Ishikawa (cell line): ENCODE data around the gene STX8.

ENCODE experiments used
- CEBPB ChIP-seq: IDR thresholded peaks from 2 replicates; pipeline ENCODE4 v1.6.1; 2012
- CREB1 ChIP-seq: IDR thresholded peaks from 2 replicates; pipeline ENCODE4 v1.6.1; 2012; ENCODE audit warnings: low read depth
- EGR1 ChIP-seq: IDR thresholded peaks from 2 replicates; pipeline ENCODE4 v1.6.1; 2012
- EP300 ChIP-seq: IDR thresholded peaks from 2 replicates; pipeline ENCODE4 v1.6.1; 2012; ENCODE audit warnings: borderline replicate concordance
- FOXM1 ChIP-seq: IDR thresholded peaks from 2 replicates; pipeline ENCODE4 v1.6.1; 2012; ENCODE audit warnings: low read depth, borderline replicate concordance
- NFIC ChIP-seq: IDR thresholded peaks from 2 replicates; pipeline ENCODE4 v1.6.1; 2012
- RAD21 ChIP-seq: IDR thresholded peaks from 2 replicates; pipeline ENCODE4 v1.6.1; 2012; ENCODE audit warnings: low read depth
- TAF1 ChIP-seq: IDR thresholded peaks from 2 replicates; pipeline ENCODE4 v1.6.1; 2012; ENCODE audit warnings: low read depth, mild to moderate bottlenecking
- TCF12 ChIP-seq: IDR thresholded peaks from 2 replicates; pipeline ENCODE4 v1.6.1; 2012; ENCODE audit warnings: low read depth
- TEAD4 ChIP-seq: IDR thresholded peaks from 2 replicates; pipeline ENCODE4 v1.6.1; 2012
- YY1 ChIP-seq: IDR thresholded peaks from 2 replicates; pipeline ENCODE4 v1.6.1; 2012; ENCODE audit warnings: low read depth
- ZBTB7A ChIP-seq: IDR thresholded peaks from 2 replicates; pipeline ENCODE4 v1.6.1; 2012; ENCODE audit warnings: low read depth
- TF ChIP-seq, protein P1 (sequence below): IDR thresholded peaks from 2 replicates; pipeline ENCODE4 v1.6.1; 2012
- TF ChIP-seq, protein P2 (sequence below): IDR thresholded peaks from 2 replicates; pipeline ENCODE4 v1.6.1; 2012; ENCODE audit warnings: low read depth, mild to moderate bottlenecking
- TF ChIP-seq, protein P3 (sequence below): IDR thresholded peaks from 2 replicates; pipeline ENCODE4 v1.6.1; 2012

The STX8 gene

DNA sequence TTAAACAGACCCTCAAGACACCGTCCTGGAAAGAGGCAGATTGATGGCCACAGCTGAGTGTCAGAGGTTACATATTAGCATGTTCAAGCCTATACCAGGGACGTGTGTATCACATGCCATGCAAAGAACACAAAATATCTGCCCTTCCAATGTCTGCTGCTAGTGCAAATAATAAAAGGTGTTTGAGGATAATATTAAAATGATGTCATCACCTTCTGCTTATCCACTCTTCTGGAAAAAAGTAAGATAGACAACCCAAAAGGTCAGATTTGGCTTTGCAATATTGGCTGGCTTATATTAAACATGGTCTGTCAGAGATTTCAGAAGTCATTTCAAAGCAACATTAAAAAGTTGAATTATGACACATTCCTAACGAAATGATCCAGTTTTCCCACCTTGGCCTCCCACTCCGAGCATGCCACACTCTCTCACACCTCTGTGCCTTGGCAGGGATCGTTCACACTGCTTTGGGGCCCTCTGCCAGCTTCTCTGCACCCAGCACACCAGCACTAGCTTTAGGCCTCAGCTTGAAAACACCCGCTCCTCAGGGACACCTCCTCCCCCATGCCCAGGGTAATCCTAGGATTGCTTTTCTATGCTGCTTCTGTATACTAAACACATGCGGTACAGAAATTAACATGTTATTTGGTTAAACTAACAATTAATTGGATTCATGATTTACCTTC, 306.1 kb downstream of the STX8 start:
- TF ChIP-seq TEAD4: no peak
- no peak for TF ChIP-seq YY1
- no peak for TF ChIP-seq RAD21

DNA sequence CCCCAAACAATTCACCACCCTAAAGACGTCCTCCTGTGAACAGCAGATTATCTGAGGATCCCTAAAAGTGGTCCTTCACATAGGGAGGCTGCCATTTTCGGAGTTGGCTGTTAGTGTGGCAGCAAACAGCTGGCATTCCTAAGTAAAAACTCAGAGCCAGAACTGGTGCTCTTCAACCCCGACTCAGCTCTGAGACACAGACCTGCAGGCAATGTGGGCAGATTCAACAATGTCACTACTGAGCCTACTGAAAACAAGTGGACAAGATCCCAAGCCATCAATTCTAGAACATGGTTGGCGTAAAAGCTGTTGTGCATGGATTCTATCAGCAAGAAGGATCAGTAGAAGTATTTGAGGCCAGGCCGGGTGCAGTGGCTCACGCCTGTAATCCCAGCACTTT, 307.1 kb downstream of the STX8 start:
- no peak for TF ChIP-seq CEBPB
- TF ChIP-seq TAF1: no peak
- TF ChIP-seq ZBTB7A: no peak
- TF ChIP-seq, protein P1, sequence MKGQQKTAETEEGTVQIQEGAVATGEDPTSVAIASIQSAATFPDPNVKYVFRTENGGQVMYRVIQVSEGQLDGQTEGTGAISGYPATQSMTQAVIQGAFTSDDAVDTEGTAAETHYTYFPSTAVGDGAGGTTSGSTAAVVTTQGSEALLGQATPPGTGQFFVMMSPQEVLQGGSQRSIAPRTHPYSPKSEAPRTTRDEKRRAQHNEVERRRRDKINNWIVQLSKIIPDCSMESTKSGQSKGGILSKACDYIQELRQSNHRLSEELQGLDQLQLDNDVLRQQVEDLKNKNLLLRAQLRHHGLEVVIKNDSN: no peak
- TF ChIP-seq RAD21: no peak
- no peak for TF ChIP-seq TCF12
- TF ChIP-seq, protein P2, sequence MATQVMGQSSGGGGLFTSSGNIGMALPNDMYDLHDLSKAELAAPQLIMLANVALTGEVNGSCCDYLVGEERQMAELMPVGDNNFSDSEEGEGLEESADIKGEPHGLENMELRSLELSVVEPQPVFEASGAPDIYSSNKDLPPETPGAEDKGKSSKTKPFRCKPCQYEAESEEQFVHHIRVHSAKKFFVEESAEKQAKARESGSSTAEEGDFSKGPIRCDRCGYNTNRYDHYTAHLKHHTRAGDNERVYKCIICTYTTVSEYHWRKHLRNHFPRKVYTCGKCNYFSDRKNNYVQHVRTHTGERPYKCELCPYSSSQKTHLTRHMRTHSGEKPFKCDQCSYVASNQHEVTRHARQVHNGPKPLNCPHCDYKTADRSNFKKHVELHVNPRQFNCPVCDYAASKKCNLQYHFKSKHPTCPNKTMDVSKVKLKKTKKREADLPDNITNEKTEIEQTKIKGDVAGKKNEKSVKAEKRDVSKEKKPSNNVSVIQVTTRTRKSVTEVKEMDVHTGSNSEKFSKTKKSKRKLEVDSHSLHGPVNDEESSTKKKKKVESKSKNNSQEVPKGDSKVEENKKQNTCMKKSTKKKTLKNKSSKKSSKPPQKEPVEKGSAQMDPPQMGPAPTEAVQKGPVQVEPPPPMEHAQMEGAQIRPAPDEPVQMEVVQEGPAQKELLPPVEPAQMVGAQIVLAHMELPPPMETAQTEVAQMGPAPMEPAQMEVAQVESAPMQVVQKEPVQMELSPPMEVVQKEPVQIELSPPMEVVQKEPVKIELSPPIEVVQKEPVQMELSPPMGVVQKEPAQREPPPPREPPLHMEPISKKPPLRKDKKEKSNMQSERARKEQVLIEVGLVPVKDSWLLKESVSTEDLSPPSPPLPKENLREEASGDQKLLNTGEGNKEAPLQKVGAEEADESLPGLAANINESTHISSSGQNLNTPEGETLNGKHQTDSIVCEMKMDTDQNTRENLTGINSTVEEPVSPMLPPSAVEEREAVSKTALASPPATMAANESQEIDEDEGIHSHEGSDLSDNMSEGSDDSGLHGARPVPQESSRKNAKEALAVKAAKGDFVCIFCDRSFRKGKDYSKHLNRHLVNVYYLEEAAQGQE: no peak
- TF ChIP-seq, protein P3, sequence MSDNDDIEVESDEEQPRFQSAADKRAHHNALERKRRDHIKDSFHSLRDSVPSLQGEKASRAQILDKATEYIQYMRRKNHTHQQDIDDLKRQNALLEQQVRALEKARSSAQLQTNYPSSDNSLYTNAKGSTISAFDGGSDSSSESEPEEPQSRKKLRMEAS: no peak
- no peak for TF ChIP-seq CREB1

DNA sequence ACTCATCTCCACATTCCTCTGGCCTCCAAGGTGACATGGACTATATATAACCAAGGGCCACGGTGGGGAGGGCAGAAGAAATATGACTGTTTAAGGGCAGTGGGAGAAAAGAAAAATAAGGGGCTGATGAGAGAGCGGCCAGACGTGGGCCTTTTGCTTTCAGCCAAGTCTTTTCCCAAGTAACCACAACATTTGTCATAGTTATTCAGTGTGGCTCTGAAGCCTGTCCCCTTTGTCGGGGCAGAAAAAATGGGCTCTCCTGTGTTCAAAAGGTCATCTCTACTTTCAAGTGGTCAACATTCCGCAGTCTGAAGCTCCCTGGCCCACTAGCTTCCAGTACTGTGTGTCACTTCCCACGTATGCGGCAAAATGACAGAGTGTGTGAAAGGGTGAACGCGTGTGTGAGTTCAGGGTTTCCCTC, 308.9 kb downstream of the STX8 start:
- TF ChIP-seq EP300 (no peak), CEBPB (no peak), RAD21 (no peak), FOXM1 (no peak)

DNA sequence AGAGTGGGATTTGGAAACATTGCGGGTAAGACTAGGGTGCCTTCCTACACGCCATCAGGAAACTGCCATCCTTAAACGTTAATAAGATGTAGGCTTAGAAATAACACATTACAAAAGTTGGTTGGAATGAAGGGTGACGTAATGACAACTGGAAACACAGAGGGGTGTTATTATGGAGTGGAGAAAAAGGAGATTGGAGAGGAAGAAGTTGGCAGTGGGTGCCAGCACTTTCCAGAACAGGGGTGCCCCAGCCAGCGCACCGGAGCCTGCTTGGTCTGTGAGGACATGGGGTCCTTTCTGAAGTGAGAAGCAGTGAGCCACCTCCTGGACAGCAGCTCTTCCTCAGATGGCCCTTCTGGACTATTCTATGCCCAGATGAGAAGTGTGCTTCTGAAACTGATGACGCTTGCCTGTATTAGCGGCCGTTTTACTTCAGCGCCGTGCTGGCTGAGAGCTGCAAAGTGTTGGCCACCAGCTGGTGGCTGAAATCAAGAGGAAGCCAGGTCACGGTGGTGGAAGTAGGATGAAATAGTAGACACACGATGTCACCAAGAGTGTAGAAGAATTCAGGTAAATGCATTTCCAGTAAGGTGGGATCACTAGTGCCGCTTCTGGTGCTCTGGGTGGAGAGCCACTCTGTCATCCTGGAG, 309.5 kb downstream of the STX8 start:
- TF ChIP-seq, protein P3: no peak
- no peak for TF ChIP-seq TEAD4
- no peak for TF ChIP-seq FOXM1

- TF ChIP-seq, protein P1: no peak
- no peak for TF ChIP-seq ZBTB7A
- no peak for TF ChIP-seq EGR1
- no peak for TF ChIP-seq TCF12
- TF ChIP-seq EP300: no peak
- no peak for TF ChIP-seq FOXM1
- TF ChIP-seq NFIC: no peak
- TF ChIP-seq, protein P3: no peak
- TF ChIP-seq CEBPB: no peak
- no peak for TF ChIP-seq TEAD4
Observed at GRCh38 chr17:9261081-9262012, 314.3 kb downstream of the STX8 start.

DNA sequence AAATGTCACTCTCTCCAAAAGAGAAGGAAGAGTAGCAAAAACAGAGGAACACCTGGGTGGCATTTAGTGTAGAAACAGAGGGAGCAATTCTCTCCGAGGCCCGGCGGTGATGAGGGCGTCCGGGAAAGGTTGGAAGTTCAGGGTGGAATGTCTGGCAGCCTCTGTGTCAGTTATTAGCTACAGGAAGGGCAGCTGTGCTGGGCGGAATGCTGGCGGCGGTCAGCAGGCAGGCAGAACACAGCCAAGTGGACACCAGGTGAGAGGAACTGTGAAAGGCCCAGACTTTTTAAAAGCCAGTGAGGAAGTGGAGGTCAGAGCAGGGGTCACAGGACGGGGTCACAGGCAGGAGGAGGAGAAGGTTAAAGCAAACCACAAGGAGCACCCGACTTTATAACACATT, 316.2 kb downstream of the STX8 start:
- no peak for TF ChIP-seq FOXM1
- no peak for TF ChIP-seq TEAD4
- no peak for TF ChIP-seq TAF1
- TF ChIP-seq EGR1: no peak

GRCh38 chr17:9258115-9259015, 317.3 kb downstream of the STX8 start:
- no peak for TF ChIP-seq CEBPB
- TF ChIP-seq TAF1: no peak
- TF ChIP-seq ZBTB7A: no peak
- TF ChIP-seq RAD21: no peak
- TF ChIP-seq TCF12: no peak
- TF ChIP-seq, protein P3: no peak
- TF ChIP-seq, protein P2: no peak
- TF ChIP-seq TEAD4: no peak
- TF ChIP-seq YY1: no peak
- TF ChIP-seq EGR1: no peak
- no peak for TF ChIP-seq CREB1
- no peak for TF ChIP-seq EP300
- TF ChIP-seq FOXM1: no peak
- TF ChIP-seq, protein P1: no peak
- no peak for TF ChIP-seq NFIC
